Measurements from ENCODE around the gene ZGPAT. TPM values are rescaled to one million over a fixed set of nuclear protein-coding genes. Genes with fewer than 3 reads are reported as not detected.

Gene ZGPAT
- total RNA-seq, 6 experiments from 2014 or later: 18.3 to 22.9 (median 19.6) TPM

- Mint-ChIP-seq H3K4me1 (ENCODE audit: low read depth) (no peaks in the 10 kb centered on the region), H3K36me3 (ENCODE audit: low read depth) (peaks cover 31% of the 10 kb centered on the region), H3K27me3 (ENCODE audit: insufficient read depth) (no peaks in the 10 kb centered on the region; the same call in none of the 2 replicates), H3K9me3 (no peaks in the 10 kb centered on the region), H3K27ac (no peak overlapping the region), H3K4me3 (no peak overlapping the region)
- TF ChIP-seq CTCF (IDR thresholded peaks at IDR 0.05): no peak
- DNase-seq: no peak
These were observed 33.9 kb upstream of the ZGPAT start for GRCh38 chr20:63673951-63674350.

- peaks cover 26% of the 10 kb centered on the region for H3K36me3 Mint-ChIP-seq (ENCODE audit: low read depth)
- H3K4me3 Mint-ChIP-seq: no peak overlapping the region
- H3K27ac Mint-ChIP-seq: no peak overlapping the region
- DNase-seq: no peak
- H3K27me3 Mint-ChIP-seq (ENCODE audit: insufficient read depth): no peaks in the 10 kb centered on the region; the same call in none of the 2 replicates
- no peak for TF ChIP-seq CTCF (IDR thresholded peaks at IDR 0.05)
- H3K9me3 Mint-ChIP-seq: no peaks in the 10 kb centered on the region
- H3K4me1 Mint-ChIP-seq (ENCODE audit: low read depth): no peaks in the 10 kb centered on the region
These were observed 32.0 kb upstream of the ZGPAT start for GRCh38 chr20:63675681-63676368.

- Mint-ChIP-seq H3K27ac (no peak overlapping the region), H3K27me3 (ENCODE audit: insufficient read depth) (peaks cover 4% of the 10 kb centered on the region), H3K9me3 (no peaks in the 10 kb centered on the region), H3K4me3 (no peak overlapping the region), H3K36me3 (ENCODE audit: low read depth) (peaks cover 21% of the 10 kb centered on the region), H3K4me1 (ENCODE audit: low read depth) (peaks cover 9% of the 10 kb centered on the region)
- no peak for DNase-seq
- no peak for TF ChIP-seq CTCF (IDR thresholded peaks at IDR 0.05)
These were observed 29.8 kb upstream of the ZGPAT start for GRCh38 chr20:63678071-63678470.

- Mint-ChIP-seq H3K27me3 (ENCODE audit: insufficient read depth) (peaks cover 4% of the 10 kb centered on the region), H3K4me1 (ENCODE audit: low read depth) (peaks cover 14% of the 10 kb centered on the region), H3K27ac (no peak overlapping the region; the same call in 1 of the 2 replicates), H3K9me3 (no peaks in the 10 kb centered on the region; the same call in 1 of the 2 replicates), H3K36me3 (ENCODE audit: low read depth) (peaks cover 26% of the 10 kb centered on the region), H3K4me3 (no peak overlapping the region)
- TF ChIP-seq CTCF (IDR thresholded peaks at IDR 0.05): no peak
- no peak for DNase-seq
These were observed 29.0 kb upstream of the ZGPAT start for GRCh38 chr20:63678667-63679465.

GRCh38 chr20:63679799-63680305 is 28.0 kb upstream of the ZGPAT start:
- Mint-ChIP-seq H3K4me1 (ENCODE audit: low read depth) (peaks cover 17% of the 10 kb centered on the region), H3K36me3 (ENCODE audit: low read depth) (peaks cover 27% of the 10 kb centered on the region), H3K27ac (no peak overlapping the region), H3K9me3 (no peaks in the 10 kb centered on the region; the same call in 1 of the 2 replicates), H3K27me3 (ENCODE audit: insufficient read depth) (peaks cover 4% of the 10 kb centered on the region), H3K4me3 (no peak overlapping the region)
- TF ChIP-seq CTCF (IDR thresholded peaks at IDR 0.05): no peak
- DNase-seq: no peak

All from HFFc6 (cell line).